GM19193 (cell line): ENCODE results near the gene NUBPL.

Experiments
- POLR2A ChIP-seq: IDR thresholded peaks from 4 replicates; pipeline ENCODE4 v1.6.1; 2011; ENCODE audit not compliant: insufficient read depth, insufficient read length; ENCODE audit errors: extremely low read depth

Gene NUBPL

DNA sequence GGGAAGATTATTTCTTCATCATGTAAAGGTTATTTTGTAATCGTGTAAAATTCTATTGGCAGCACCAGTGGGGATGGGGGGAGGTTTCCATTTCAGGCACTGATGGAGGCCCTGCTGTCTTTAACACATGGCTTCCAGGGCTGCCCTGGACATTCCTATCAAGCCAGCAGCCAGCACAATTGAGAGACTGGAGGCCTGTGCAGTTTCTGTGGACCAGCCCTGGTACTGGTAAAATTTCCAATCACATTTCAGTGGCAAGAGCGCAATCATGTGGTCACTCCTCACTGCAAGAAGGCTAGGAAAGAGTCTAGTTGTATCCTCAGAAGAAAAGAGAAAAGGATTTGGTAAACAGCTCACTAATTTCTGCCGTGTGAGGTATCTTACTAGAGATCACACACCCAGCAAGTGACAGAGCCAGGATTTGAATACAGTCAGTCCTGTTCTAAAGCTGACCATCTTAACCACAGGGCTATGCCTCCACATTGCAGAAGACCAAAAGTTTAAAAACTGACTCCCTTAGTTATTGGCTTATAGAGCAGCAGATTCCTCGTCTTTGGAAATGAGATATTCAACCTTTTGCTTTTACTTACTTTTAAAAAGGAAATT, 336.5 kb downstream of the NUBPL start:
- TF ChIP-seq POLR2A, result no peak

DNA sequence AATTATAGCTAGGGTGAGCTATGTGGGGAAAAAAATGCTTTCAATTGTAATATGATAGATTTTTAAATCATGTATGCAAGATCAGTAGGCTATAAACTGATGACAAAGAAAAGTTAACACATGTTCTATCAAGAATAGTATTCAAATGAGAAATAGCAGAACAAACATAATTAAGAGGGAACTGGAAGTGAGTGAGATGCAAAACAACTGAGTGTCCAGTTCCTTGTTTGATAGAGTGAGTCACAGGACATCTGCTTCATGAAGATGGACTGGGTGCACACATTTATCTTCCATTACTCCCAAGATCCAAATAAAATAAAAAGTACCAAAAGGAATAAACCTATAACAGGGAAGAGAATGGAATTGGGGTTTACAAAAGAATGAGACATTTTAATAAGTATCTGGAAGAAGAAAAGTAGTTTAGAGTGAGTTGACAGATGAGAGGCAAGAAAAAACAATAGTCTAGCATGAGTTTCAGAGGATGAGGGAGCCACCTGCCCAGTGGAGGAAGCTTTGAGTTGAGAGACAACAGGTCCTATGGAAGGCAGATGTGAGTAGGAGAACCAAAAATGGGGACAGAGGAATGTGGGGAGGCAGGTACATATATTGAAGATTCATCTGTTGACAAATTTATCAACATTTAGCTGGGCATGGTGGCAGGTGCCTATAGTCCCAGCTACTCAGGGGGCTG, 337.8 kb downstream of the NUBPL start:
- TF ChIP-seq POLR2A, result no peak

DNA sequence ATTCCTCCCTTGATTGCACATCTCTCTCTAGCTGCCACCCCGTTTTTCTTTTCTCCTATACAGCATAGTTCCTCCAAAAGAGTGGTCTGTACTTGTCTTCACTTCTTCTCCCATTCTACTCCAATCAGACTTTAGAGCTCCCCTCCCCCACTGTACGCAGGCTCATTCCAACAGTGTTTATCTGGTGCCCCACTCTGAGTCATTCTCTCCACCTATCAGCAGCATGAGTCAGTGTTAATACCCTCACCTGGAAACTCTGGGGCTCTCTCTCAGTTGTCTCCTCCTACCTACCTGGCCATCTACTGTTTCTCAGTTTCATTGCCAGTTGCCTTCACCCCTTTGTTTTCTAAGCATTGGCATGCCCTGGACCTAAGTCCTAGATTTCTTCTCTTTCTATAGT, 340.8 kb downstream of the NUBPL start:
- TF ChIP-seq POLR2A, result no peak

DNA sequence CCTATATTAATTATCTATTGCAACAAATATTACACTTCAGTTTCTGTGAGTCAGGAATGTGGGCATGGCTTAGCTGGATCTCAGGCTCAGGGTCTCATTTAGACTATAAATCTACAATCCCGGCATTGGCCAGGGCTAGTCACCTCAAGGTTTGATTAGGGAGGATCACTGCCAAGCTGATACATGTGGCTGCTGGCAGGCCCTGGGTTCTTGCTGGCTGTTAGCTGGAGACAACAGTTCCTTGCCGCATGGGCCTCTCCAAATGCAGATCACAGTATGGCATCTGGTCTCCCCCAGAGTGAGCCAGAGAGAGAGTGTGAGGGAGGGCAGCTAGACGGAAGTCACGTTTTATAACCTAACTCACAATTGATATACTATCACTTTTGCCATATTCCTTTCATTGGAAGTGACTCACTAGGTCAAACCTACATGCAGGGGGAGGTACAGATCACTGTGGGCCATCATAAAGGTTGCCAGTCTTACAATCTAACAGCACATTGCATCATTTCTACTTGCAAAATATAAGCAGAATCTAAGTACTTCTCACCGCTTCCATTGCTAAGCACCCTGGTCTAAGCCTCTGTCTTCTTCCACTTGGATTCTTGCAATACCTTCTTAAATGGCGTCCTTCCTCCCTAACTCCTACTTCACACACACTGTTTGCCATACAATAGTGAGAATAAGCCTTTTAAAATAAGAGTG, 341.9 kb downstream of the NUBPL start:
- TF ChIP-seq POLR2A, result no peak

DNA sequence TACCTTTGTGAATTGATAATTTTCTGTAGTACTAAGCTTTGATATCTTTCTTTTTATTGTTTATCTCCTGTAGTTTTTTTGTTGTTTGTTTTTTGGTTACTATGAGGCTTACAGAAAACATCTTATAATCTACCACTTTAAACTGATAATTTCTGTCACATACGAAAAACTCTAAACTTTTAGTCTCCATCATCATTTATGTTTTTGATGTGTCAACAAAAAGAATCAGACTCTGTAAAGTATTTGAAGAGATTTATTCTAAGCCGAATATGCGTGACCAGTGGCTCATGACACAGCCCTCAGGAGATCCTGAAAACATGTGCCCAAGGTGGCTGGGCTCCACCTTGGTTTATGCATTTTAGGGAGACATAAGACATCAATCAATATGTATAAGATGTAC, 348.8 kb downstream of the NUBPL start:
- TF ChIP-seq POLR2A, result no peak
